LoVo (cell line): ENCODE data around the gene XPO4.
"Not testable (repeated sequence)": the region's sequence is repeated elsewhere in the genome, so short reads cannot be mapped to it uniquely, and the experiment has no call there.

Source experiments
- DNase-seq: peaks from one replicate; pipeline ENCODE4 v3.0.0-alpha.2; 2016; ENCODE audit warnings: low spot score

The XPO4 gene

DNA sequence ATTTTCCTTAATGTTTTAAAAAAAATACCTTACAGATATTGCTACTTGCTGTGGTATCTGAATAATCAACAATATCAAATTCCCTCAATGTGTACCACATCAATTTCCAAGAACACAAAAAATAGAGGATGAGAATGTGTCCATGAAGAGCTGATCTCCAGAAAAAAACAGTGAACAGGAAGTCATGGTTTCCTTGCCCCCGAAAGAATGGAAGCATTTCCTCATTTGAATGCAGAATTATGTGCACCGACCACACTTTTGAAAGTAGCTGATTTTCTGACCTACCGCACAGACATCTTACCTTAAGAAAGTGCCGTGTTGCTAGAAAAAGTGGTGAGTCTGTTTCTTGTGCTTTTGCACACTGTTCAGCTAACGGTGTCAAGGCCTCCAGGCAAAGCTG, 115.4 kb downstream of the XPO4 start:
- DNase-seq, result no peak

DNA sequence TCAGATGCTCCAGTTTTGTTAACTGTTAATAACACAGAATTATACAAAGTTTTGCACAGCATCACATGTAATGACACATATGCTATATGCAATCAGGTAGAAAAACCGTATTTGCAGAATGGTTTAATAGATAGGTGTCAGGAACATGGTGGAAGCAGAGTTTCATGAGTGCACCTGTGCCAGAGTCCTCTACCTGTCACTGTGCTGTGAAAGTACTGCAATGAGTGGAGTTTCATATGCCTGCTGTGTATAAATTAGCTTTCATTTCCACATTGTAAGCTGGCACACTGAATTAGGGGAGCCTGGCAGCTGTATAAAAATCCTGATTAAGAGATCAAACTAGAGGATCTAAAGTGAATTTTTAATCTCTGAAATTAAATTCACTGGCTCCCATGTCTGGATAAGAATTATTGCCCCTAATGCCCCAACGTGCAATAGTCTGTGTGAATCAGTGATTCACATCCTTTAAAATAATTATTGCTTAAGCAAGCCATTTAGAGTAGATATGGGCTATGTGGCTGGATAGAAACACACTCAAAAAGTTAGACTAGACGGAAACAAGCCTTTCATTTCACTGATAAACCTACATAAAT, 120.3 kb downstream of the XPO4 start:
- DNase-seq, result no peak

DNA sequence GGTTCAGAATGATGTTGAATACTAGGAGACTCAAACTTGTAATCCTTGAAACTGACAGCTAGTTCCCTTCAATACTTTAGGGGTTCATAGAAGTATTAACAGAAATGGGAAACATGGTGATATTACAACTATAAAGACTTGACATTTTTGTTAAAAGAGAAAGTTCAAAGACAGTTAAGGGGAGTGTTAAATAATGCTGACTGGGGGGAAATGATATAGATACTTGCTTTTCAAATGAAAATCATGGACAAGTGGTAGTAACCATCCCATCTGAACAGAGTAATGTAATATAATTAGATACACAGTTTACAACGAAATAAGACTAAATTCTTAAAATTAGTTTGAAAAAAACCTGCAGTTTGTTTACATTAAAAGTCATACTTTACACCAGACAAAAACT, 122.2 kb downstream of the XPO4 start:
- DNase-seq, result no peak

DNA sequence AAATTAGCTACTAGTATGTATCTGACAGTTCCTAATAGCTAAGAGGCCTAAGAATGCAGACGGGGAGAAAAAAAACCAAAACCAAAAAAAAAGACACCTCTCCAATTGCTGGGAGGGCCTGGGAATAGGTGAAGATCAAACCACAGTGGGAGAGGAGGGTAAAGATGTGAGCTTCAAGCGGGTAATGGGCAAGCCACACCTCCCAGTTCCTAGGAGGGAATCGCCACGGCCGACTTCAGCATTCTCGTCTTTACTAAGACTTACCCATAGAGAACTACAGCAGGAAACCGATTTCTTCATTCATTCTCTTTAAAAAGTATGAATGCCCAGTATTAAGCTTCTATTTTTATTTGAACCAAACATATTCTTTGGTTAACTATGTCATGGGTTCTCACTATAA, 123.1 kb downstream of the XPO4 start:
- no peak for DNase-seq

DNA sequence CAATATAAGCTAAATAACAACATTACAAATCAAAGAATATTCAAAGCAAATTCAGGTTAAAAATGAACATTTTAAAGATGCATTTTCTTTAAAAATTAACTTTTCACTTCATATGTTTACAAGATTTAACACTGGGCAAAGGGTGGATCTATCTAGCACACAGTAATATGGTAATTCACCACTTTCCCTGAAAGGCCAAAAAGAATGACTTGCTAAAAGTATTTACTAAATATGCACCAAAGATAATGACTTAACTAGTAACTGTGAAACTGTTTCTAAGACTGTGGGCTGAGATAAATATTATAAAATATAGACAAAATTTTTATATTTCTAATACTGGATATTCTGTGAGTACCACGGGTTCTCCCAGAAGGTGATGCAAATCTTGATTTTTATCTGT, 124.2 kb downstream of the XPO4 start:
- no peak for DNase-seq

DNA sequence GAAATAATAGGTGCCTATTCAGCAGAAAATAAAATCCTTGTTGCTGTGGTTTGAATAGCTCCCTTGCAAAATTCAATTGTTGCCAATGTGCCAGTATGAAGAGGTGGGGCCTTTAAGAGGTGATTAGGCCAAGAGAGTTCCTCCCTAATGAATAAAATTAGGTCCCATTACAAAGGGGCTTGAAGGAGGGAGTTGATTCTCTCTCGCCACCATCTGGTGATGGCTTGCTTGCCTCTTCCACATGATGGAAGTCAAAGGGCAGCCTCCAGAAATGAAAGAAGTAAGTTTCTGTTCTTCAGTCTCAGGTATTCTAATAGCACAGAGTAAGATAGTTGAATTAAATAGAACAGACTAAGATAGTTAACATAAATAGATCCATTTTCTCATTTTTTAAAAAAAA, 125.8 kb downstream of the XPO4 start:
- no peak for DNase-seq

- DNase-seq, result no peak
These were observed 126.6 kb downstream of the XPO4 start for GRCh38 chr13:20775961-20776360.

GRCh38 chr13:20774746-20775145, 127.8 kb downstream of the XPO4 start:
- DNase-seq, result no peak

DNA sequence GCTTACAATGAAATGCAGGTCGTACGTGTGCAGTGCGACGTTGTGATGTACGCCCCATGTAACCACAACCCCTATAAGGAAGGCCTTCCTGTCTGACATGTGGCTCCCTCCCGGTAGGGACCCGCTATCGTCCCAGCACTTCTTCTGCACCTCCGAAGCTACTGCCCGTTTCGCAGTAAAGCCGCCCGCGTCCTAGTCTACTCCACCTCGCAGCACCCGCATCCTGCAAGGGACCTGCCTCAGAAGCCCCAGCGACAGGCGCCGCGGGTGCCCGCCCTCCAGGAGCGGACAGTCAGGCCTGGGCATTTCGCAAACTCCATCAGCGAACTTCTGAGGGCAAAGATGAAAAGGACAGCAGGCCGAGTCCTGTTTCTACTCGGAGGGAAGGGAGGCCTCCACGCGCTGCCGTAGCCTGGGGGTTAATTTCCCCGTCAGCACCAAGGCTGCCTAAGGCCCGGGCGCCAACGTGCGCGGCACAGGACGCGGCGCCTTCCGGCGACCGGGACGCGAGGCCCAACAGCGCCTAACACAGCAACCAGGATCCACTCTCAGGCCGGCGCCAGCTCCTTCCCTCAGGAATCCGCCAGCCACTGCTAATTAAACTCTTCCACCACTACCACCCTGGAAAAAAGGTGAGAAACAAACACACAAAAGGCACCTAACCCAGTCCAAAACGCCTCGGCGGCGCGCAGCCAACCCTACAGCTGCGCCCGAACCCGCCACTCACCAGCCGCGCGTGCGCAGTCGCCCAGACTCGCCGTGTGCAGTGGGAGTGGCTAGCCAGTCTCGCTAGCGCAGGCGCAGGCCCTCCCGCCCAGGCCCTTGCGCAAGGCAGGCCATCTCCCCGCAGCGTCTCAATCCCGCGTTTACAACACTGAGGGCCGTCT, 129.1 kb downstream of the XPO4 start, which contains the start of gene EEF1AKMT1:
Gene EEF1AKMT1 (minus strand): TSS at position 768 of the 887 bp plus-strand sequence. CDS start 16,363 bp downstream, outside the sequence.
- peak; percentile 95 for DNase-seq

GRCh38 chr13:20772401-20773131, 130.0 kb downstream of the XPO4 start:
- DNase-seq, result no peak

DNA sequence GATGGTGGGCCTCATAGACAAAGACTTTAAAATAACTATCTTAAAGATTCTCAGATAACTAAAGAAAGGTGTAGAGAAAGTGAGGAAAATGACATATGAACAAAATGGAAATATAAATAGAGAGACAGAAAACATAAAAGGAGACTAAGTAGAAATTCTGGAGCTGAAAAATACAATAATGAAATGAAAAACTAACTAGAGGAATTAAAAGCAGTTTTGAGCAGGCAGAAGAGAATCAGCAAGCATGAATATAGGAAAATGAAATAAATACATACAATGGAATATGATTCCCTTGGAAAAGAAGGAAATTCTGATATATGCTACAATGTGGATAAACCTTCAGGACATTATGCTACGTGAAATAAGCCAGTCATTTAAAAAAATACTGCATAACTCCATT, 132.7 kb downstream of the XPO4 start:
- DNase-seq, result no peak

GRCh38 chr13:20769091-20769490, 133.5 kb downstream of the XPO4 start:
- DNase-seq, result no peak

DNA sequence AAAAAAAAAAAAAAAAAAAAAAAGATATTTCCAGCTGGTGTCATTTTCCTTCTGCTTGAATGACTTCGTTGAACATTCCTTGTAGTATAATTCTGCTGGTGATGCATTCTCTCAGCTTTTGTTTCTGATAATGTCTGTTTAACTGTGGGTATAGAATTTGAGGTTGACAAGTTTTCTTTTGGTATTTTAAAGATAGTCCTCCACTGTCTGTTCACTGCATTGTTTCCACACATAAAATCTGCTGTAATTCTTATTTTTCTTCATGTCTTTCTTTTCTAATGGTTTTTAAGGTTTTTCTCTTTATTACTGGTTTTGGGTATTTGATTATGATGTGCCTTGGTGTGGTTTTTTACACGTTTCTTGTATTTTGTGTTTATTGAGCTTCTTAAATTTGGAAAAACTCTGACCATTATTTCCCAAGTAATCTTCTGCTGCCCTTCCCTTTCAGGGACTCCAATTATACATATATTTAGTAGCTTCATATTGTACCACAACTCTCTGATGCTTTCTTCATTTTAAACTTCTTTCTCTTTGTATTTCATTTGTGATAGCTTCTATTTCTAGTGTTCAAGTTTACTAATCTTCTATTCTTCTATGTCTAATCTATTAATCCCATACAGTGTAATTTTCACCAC, 135.1 kb downstream of the XPO4 start:
- DNase-seq, result no peak

- DNase-seq, result no peak
These were observed 141.7 kb downstream of the XPO4 start for GRCh38 chr13:20760872-20761271.

- no peak for DNase-seq
These were observed 148.5 kb downstream of the XPO4 start for GRCh38 chr13:20754009-20754408.

DNA sequence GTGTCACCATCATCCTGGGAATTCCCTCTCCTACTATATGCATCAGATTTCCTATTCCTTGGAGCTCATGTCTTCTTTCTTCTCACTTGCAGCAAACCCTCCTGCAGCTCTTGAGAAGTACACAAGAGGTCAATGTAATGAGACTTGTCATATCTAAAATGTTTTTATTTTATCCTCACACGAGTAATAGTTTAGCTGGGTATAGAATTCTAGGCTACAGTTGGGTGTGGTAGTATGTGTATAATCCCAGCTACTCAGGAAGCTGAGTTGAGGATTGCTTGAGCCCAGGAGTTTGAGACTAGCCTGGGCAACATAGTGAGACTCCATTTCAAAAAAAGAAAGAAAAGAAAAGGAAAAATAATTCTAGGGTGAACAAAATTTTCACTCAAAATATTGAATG, 153.2 kb downstream of the XPO4 start:
- DNase-seq, result no peak

DNA sequence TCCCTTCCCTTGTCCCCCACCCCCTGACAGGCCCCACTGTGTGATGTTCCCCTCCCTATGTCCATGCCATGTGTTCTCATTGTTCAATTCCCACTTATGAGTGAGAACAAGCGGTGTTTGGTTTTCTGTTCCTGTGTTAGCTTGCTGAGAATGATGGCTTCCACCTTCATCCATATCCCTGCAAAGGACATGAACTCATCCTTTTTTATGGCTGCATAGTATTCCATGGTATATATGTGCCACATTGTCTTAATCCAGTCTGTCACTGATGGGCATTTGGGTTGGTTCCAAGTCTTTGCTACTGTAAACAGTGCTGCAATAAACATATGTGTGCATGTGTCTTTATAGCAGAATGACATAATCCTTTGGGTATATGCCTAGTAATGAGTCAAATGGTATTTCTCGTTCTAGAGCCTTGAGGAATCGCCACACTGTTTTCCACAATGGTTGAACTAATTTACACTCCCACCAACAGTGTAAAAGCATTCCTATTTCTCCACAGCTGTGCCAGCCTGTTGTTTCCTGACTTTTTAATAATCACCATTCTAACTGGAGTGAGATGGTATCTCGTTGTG, 158.6 kb downstream of the XPO4 start:
- DNase-seq, result not testable (repeated sequence)

GRCh38 chr13:20740021-20740420, 162.5 kb downstream of the XPO4 start:
- DNase-seq, result no peak

DNA sequence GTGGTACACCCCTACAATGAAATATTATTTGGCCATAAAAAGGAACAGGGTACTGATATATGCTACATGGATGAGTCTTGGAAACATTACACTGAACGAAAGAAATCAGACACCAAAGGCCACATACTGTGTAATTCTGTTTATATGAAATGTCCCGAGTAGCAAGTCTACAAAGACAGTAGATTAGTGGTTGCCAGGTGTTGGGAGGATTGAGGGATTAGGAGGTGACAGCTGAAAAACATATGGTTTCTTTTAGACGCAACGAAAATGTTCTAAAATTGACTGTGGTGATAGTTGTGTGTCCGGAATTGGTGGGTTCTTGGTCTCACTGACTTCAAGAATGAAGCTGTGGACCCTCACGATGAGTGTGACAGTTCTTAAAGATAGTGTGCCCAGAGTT, 163.9 kb downstream of the XPO4 start:
- no peak for DNase-seq

GRCh38 chr13:20729633-20730585, 172.6 kb downstream of the XPO4 start:
- no peak for DNase-seq
